MM.1S (cell line): ENCODE data around the gene PROK2.

Experiments
- DNase-seq: peaks from one replicate; pipeline ENCODE4 v3.0.0-alpha.2; 2015
- H2AFZ ChIP-seq: fragments of 300-600 bp; sonication (generic); 2 replicates; pipeline ENCODE4 v1.6.0; 2016; ENCODE audit warnings: antibody characterized with exemption, low read length
- H3F3A ChIP-seq: fragments of 300-600 bp; sonication (generic); 2 replicates; pipeline ENCODE4 v1.6.1; 2016; ENCODE audit warnings: mild to moderate bottlenecking, antibody characterized with exemption, low read length, moderate library complexity, mixed read lengths; ENCODE audit not compliant: insufficient read depth
- H3K27ac ChIP-seq: fragments of 300-600 bp; sonication (generic); 2 replicates; pipeline ENCODE4 v1.5.1; 2016; ENCODE audit warnings: mild to moderate bottlenecking, low read length
- H3K27me3 ChIP-seq: fragments of 300-600 bp; sonication (generic); replicated peaks from 2 replicates; pipeline ENCODE4 v1.6.0; 2016; ENCODE audit warnings: low read length; ENCODE audit not compliant: insufficient read depth
- H3K36me3 ChIP-seq: fragments of 300-600 bp; sonication (generic); replicated peaks from 2 replicates; pipeline ENCODE4 v1.6.1; 2016; ENCODE audit warnings: mild to moderate bottlenecking, low read length, mixed read lengths; ENCODE audit not compliant: insufficient read depth
- H3K4me1 ChIP-seq: fragments of 300-600 bp; sonication (generic); 2 replicates; pipeline ENCODE4 v1.6.1; 2016; ENCODE audit warnings: low read length, mixed read lengths
- H3K4me2 ChIP-seq: fragments of 300-600 bp; sonication (generic); 2 replicates; pipeline ENCODE4 v1.6.0; 2016; ENCODE audit warnings: low read depth, low read length
- H3K4me3 ChIP-seq: fragments of 300-600 bp; sonication (generic); 2 replicates; pipeline ENCODE4 v1.5.1; 2016; ENCODE audit warnings: low read length, mixed read lengths
- H3K79me2 ChIP-seq: fragments of 300-600 bp; sonication (generic); 2 replicates; pipeline ENCODE4 v1.6.1; 2016; ENCODE audit warnings: mixed run types, low read length, mixed read lengths
- H3K9ac ChIP-seq: fragments of 300-600 bp; sonication (generic); 2 replicates; pipeline ENCODE4 v1.6.1; 2016; ENCODE audit warnings: low read length, mixed read lengths
- H3K9me2 ChIP-seq: fragments of 300-600 bp; sonication (generic); replicated peaks from 2 replicates; pipeline ENCODE4 v1.6.1; 2016; ENCODE audit warnings: mild to moderate bottlenecking, low read length, mixed read lengths; ENCODE audit not compliant: insufficient read depth
- H3K9me3 ChIP-seq: fragments of 300-600 bp; sonication (generic); replicated peaks from 2 replicates; pipeline ENCODE4 v1.6.1; 2016; ENCODE audit warnings: mild to moderate bottlenecking, low read length, mixed read lengths; ENCODE audit not compliant: insufficient read depth
- H4K20me1 ChIP-seq: fragments of 300-600 bp; sonication (generic); 2 replicates; pipeline ENCODE4 v1.6.1; 2016; ENCODE audit warnings: mild to moderate bottlenecking, low read length, moderate library complexity, mixed read lengths; ENCODE audit not compliant: insufficient read depth
- CTCF ChIP-seq: fragments of 300-600 bp; sonication (generic); IDR thresholded peaks from 2 replicates; pipeline ENCODE4 v1.5.1; 2016; ENCODE audit warnings: antibody characterized with exemption, low read length, mixed read lengths
- EZH2 ChIP-seq: fragments of 300-600 bp; sonication (generic); optimal IDR thresholded peaks from 2 replicates; pipeline ENCODE3; 2017; ENCODE audit warnings: low read depth, mild to moderate bottlenecking, antibody characterized with exemption, low read length, mixed read lengths
- EZH2phosphoT487 ChIP-seq: fragments of 300-600 bp; sonication (generic); IDR thresholded peaks from 2 replicates; pipeline ENCODE4 v1.6.1; 2018; ENCODE audit warnings: antibody characterized with exemption, low read length

The PROK2 gene

DNA sequence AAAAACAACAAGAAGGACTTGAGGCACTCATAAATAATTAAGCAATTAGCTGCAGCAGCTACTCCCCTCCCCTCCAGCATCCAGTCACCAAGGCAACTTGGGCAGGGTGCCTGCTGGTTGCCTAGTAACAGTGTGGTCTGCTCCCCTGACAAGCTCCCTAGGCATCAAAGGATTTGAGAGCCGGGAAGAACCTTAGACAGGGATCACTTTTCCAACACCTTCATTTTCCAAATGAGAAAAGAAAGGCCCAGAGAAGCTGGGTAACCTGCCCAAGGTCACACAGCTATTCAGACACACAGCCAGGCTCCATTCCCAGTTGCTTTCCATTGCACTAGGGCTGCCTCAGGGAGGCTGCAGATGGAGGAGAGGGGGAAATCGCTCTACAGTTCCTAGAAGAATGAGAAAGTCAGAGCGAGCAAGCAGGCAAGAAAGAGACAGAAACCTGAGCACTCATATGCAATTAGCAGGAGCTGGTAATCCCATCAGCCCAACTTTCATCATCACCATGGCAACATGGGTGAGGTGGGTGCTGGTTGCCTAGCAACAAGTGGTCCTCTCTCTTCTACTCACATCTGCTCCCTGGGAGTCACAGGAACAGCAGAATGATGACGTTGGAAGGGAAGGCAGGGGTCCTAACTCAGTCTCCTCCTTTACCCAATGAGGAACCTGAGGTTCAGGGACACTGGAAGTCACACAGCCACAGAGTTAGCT, 56.2 kb downstream of the PROK2 start:
- no peaks in the 10 kb centered on the region for H3K9me3 ChIP-seq
- H3K9ac ChIP-seq, result no peak overlapping the region
- TF ChIP-seq EZH2phosphoT487, result no peak
- H4K20me1 ChIP-seq, result no peaks in the 10 kb centered on the region
- peaks cover 10% of the 10 kb centered on the region for H3K79me2 ChIP-seq
- peaks cover 6% of the 10 kb centered on the region for H3F3A ChIP-seq
- H3K36me3 ChIP-seq, result no peaks in the 10 kb centered on the region
- H3K4me2 ChIP-seq, result no peak overlapping the region
- H3K4me3 ChIP-seq, result no peak overlapping the region
- DNase-seq, result no peak
- H3K4me1 ChIP-seq, result peaks cover 14% of the 10 kb centered on the region
- no peak overlapping the region for H2AFZ ChIP-seq
- no peaks in the 10 kb centered on the region for H3K27me3 ChIP-seq
- no peaks in the 10 kb centered on the region for H3K9me2 ChIP-seq
- no peak overlapping the region for H3K27ac ChIP-seq

- peak overlapping the region; percentile 83; the same call in 1 of the 2 replicates for H3K4me2 ChIP-seq
- TF ChIP-seq CTCF (no peak), EZH2 (no peak), EZH2phosphoT487 (no peak)
- no peak for DNase-seq
- no peaks in the 10 kb centered on the region for H3K36me3 ChIP-seq
- peak overlapping the region; percentile 69; the same call in 1 of the 2 replicates for H3K4me3 ChIP-seq
- H3K4me1 ChIP-seq, result peaks cover 34% of the 10 kb centered on the region
- no peaks in the 10 kb centered on the region for H3K9me3 ChIP-seq
- H3K9ac ChIP-seq, result no peak overlapping the region
- no peak overlapping the region for H3K27ac ChIP-seq
- no peaks in the 10 kb centered on the region for H3K9me2 ChIP-seq
- no peaks in the 10 kb centered on the region for H4K20me1 ChIP-seq
- H2AFZ ChIP-seq, result peak overlapping the region; percentile 88; the same call in 1 of the 2 replicates
- H3K79me2 ChIP-seq, result peaks cover 29% of the 10 kb centered on the region
- peaks cover 22% of the 10 kb centered on the region for H3F3A ChIP-seq
- no peaks in the 10 kb centered on the region for H3K27me3 ChIP-seq
Measured at GRCh38 chr3:71726146-71726545, 58.8 kb downstream of the PROK2 start.

DNA sequence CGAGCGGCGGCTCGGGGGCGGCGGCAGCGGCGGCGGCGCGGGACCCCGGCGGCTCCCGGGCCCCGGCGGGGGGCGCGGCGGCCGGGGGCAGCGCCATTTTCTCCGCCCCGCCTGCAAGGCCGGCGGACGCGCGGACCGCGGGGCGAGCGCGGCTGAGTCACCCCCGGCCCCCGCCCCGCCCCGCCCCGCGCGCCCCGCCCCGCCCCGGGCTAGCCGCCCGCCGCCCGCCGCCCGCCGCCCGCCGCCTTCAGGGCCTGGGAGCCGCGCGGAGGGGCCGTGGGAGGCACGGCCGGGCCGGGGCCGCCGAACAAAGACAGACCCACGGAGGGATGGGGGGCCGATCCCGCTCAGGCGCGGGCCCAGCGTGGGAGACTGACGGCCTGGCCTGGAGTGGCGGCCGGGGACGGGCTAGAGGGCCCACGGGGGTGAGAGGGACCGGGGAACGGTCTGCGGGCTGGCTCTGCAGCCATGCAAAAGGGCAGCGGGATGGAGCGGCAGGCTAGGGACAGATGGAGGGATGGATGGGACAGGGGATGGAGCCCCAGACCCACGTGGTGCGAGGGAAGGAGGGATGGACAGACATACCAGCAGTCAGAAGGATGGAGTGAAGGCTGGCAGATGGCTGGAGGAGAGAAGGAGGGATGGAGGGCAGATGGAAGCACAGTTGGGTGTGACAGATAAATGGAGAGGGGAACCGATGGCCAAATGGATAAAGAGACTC, 59.5 kb downstream of the PROK2 start, which contains the start of gene EIF4E3:
EIF4E3 (minus strand) TSS at position 132 of the 721 bp plus-strand sequence; CDS start at position 97, 35 bp downstream.
- H3K4me3 ChIP-seq, result peak within 1 kb of the TSS; percentile 92
- no peaks in the 10 kb centered on the region for H3K27me3 ChIP-seq
- DNase-seq, result peak; percentile 58
- H2AFZ ChIP-seq, result peak within 1 kb of the TSS; percentile 88
- no peak for TF ChIP-seq EZH2phosphoT487
- no peak for TF ChIP-seq EZH2
- no peak for TF ChIP-seq CTCF
- H3K9ac ChIP-seq, result peak within 1 kb of the TSS; percentile 87
- H3K4me2 ChIP-seq, result peak within 1 kb of the TSS; percentile 91
- peaks cover 34% of the 10 kb centered on the region for H3K4me1 ChIP-seq
- peak within 1 kb of the TSS; percentile 84 for H3K27ac ChIP-seq
- H3F3A ChIP-seq, result peaks cover 22% of the 10 kb centered on the region
- peaks cover 36% of the 10 kb centered on the region for H3K79me2 ChIP-seq
- no peaks in the 10 kb centered on the region for H3K9me2 ChIP-seq
- H4K20me1 ChIP-seq, result no peaks in the 10 kb centered on the region
- H3K36me3 ChIP-seq, result no peaks in the 10 kb centered on the region
- H3K9me3 ChIP-seq, result no peaks in the 10 kb centered on the region
